Measurements from ENCODE around the gene UGT1A10. TPM values are rescaled to one million over a fixed set of nuclear protein-coding genes. Genes with fewer than 3 reads are reported as not detected.
"Not testable (repeated sequence)": the region's sequence is repeated elsewhere in the genome, so short reads cannot be mapped to it uniquely, and the experiment has no call there.

Gene UGT1A10
- total RNA-seq, 1 experiment from 2014 or later, result not detected

GRCh38 chr2:233728723-233729301 is 92.6 kb downstream of the UGT1A10 start, which contains the start of gene UGT1A3:
UGT1A3 (plus strand) TSS chr2:233729042; CDS start chr2:233729127, 85 bp downstream.
- Histone ChIP-seq H4K91ac (ENCODE audit: insufficient read length, low read depth, low read length) (no peak within 1 kb of the TSS), H4K8ac (replicated peaks; ENCODE audit: insufficient read length, low read depth, low read length) (no peak within 1 kb of the TSS), H2BK20ac (ENCODE audit: low read depth, low read length, poor library complexity, severe bottlenecking) (no peak within 1 kb of the TSS), H3K27me3 (ENCODE audit: insufficient read depth, low read length) (no peaks in the 10 kb centered on the region), H4K5ac (ENCODE audit: insufficient read length, low read depth, low read length) (no peak within 1 kb of the TSS), H3K56ac (ENCODE audit: insufficient read length, low read depth, low read length) (no peak within 1 kb of the TSS), H4K20me1 (ENCODE audit: control insufficient read depth, insufficient read depth, insufficient read length) (no peaks in the 10 kb centered on the region), H3K79me1 (ENCODE audit: insufficient read depth, low read depth, low read length, poor library complexity, severe bottlenecking) (no peaks in the 10 kb centered on the region), H2BK120ac (ENCODE audit: low read depth, low read length, poor library complexity, severe bottlenecking) (no peak within 1 kb of the TSS), H3T11ph (ENCODE audit: low read length) (no peak within 1 kb of the TSS), H3K27ac (ENCODE audit: insufficient read length, low read depth, low read length) (no peak within 1 kb of the TSS), H2BK15ac (ENCODE audit: low read depth, low read length) (no peak within 1 kb of the TSS), H2AFZ (ENCODE audit: low read length) (no peak within 1 kb of the TSS), H2AK5ac (ENCODE audit: insufficient read length, low read length) (no peak within 1 kb of the TSS), H3K4ac (ENCODE audit: low read depth, low read length) (no peak within 1 kb of the TSS), H3K4me1 (ENCODE audit: insufficient read depth, low read length) (no peaks in the 10 kb centered on the region), H3K23me2 (ENCODE audit: insufficient read length, low read depth, low read length, poor library complexity, severe bottlenecking) (no peaks in the 10 kb centered on the region), H3K14ac (ENCODE audit: insufficient read depth, low read length) (no peak within 1 kb of the TSS), H3K79me2 (ENCODE audit: insufficient read depth, low read length) (no peaks in the 10 kb centered on the region), H3K4me2 (ENCODE audit: insufficient read depth, insufficient read length, low read length) (no peak within 1 kb of the TSS), H3K9ac (ENCODE audit: extremely low read depth, insufficient read length, low read length) (no peak within 1 kb of the TSS), H3K9me3 (ENCODE audit: control insufficient read depth, low read depth, low read length) (no peaks in the 10 kb centered on the region), H3K18ac (ENCODE audit: insufficient read length, low read depth, low read length) (no peak within 1 kb of the TSS), H2BK5ac (ENCODE audit: insufficient read length, low read length) (no peak within 1 kb of the TSS), H2BK12ac (ENCODE audit: insufficient read length, low read depth, low read length) (no peak within 1 kb of the TSS), H3K23ac (ENCODE audit: insufficient read length, low read depth, low read length) (no peak within 1 kb of the TSS)
- Mint-ChIP-seq H3K27me3 (ENCODE audit: low read depth) (peaks cover 31% of the 10 kb centered on the region), H3K27ac (no peak within 1 kb of the TSS), H3K4me1 (no peaks in the 10 kb centered on the region), H3K4me3 (no peak within 1 kb of the TSS), H3K9me3 (peaks cover 15 to 40% of the 10 kb centered on the region in 2 experiments), H3K36me3 (ENCODE audit: insufficient read depth in 1 of 3, low read depth in 3 of 3) (peaks cover 0 to 2% (median 0%) of the 10 kb centered on the region in 3 experiments; a peak in 3 of 7 replicates)
- no peak for DNase-seq
- no peak for TF ChIP-seq CTCF (conservative IDR thresholded peaks at IDR 0.05)
- no CpG with 5 or more reads among the region's 8 CpGs for WGBS (ENCODE audit: extremely low coverage, insufficient read length, low lambda C conversion rate)

- not testable (repeated sequence) for H3K79me1 ChIP-seq (ENCODE audit: insufficient read depth, low read depth, low read length, poor library complexity, severe bottlenecking); H3K4ac ChIP-seq (ENCODE audit: low read depth, low read length); H2BK5ac ChIP-seq (ENCODE audit: insufficient read length, low read length); H3K9me3 ChIP-seq (ENCODE audit: control insufficient read depth, low read depth, low read length); H3K27ac Mint-ChIP-seq; H2AK5ac ChIP-seq (ENCODE audit: insufficient read length, low read length); H2BK15ac ChIP-seq (ENCODE audit: low read depth, low read length); H3K23me2 ChIP-seq (ENCODE audit: insufficient read length, low read depth, low read length, poor library complexity, severe bottlenecking); H2BK120ac ChIP-seq (ENCODE audit: low read depth, low read length, poor library complexity, severe bottlenecking); H3K79me2 ChIP-seq (ENCODE audit: insufficient read depth, low read length); H3K23ac ChIP-seq (ENCODE audit: insufficient read length, low read depth, low read length); H3K36me3 Mint-ChIP-seq (ENCODE audit: insufficient read depth in 1 of 3, low read depth in 3 of 3); H2BK20ac ChIP-seq (ENCODE audit: low read depth, low read length, poor library complexity, severe bottlenecking); H4K20me1 ChIP-seq (ENCODE audit: control insufficient read depth, insufficient read depth, insufficient read length); H4K91ac ChIP-seq (ENCODE audit: insufficient read length, low read depth, low read length); H3K4me1 Mint-ChIP-seq; DNase-seq; H3K27ac ChIP-seq (ENCODE audit: insufficient read length, low read depth, low read length); H3K56ac ChIP-seq (ENCODE audit: insufficient read length, low read depth, low read length); H3K9ac ChIP-seq (ENCODE audit: extremely low read depth, insufficient read length, low read length); H2AFZ ChIP-seq (ENCODE audit: low read length); H4K5ac ChIP-seq (ENCODE audit: insufficient read length, low read depth, low read length); H3K4me2 ChIP-seq (ENCODE audit: insufficient read depth, insufficient read length, low read length); H3K18ac ChIP-seq (ENCODE audit: insufficient read length, low read depth, low read length); H2BK12ac ChIP-seq (ENCODE audit: insufficient read length, low read depth, low read length); H3K14ac ChIP-seq (ENCODE audit: insufficient read depth, low read length); H3T11ph ChIP-seq (ENCODE audit: low read length); H4K8ac ChIP-seq (replicated peaks; ENCODE audit: insufficient read length, low read depth, low read length); H3K27me3 ChIP-seq (ENCODE audit: insufficient read depth, low read length); H3K27me3 Mint-ChIP-seq (ENCODE audit: low read depth); H3K4me1 ChIP-seq (ENCODE audit: insufficient read depth, low read length); H3K4me3 Mint-ChIP-seq
- no CpG with 5 or more reads among the region's 14 CpGs for WGBS (ENCODE audit: extremely low coverage, insufficient read length, low lambda C conversion rate)
- H3K9me3 Mint-ChIP-seq, result peaks cover 11 to 16% of the 10 kb centered on the region in 2 experiments
Observed at GRCh38 chr2:233736868-233737653, 100.8 kb downstream of the UGT1A10 start.
